Heart left ventricle (tissue), 16 donors: ENCODE results near the gene TTC32. TPM values are rescaled to one million over a fixed set of nuclear protein-coding genes. Genes with fewer than 3 reads are reported as not detected.

Source experiments
- ATAC-seq, 4 donors: fragments of 200-7000 bp; cut with Tn5 transposase; one replicate each; pipeline ENCODE4 v1.9.1; 2020 to 2022; ENCODE audit warnings: moderate library complexity in 4 of 4, mild to moderate bottlenecking in 3 of 4, moderate number of reproducible peaks in 1 of 4
- DNase-seq, 5 donors: peaks; one replicate each; pipeline ENCODE4 v3.0.0-alpha.2; 2020
- H3K27ac ChIP-seq, 12 donors: fragments of 200-600 bp; sonication (generic) in 4 of 12; one replicate each; pipeline versions ENCODE4 v1.5.0 to v1.8.0; 2016 to 2022; ENCODE audit warnings: mild to moderate bottlenecking in 2 of 12
- H3K27me3 ChIP-seq, 9 donors: fragments of 200-600 bp; sonication (generic) in 2 of 9; one replicate each; pipeline versions ENCODE4 v1.5.1 to v1.8.0; 2016 to 2022; ENCODE audit warnings: mild to moderate bottlenecking in 3 of 9
- H3K36me3 ChIP-seq, 9 donors: fragments of 200-600 bp; sonication (generic) in 2 of 9; one replicate each; pipeline versions ENCODE4 v1.5.0 to v1.8.0; 2018 to 2022; ENCODE audit warnings: mild to moderate bottlenecking in 2 of 9
- H3K4me1 ChIP-seq, 12 donors: fragments of 200-600 bp; sonication (generic) in 4 of 12; one replicate each; pipeline versions ENCODE4 v1.5.0 to v1.8.0; 2016 to 2022; ENCODE audit warnings: mild to moderate bottlenecking in 3 of 12
- H3K4me3 ChIP-seq, 12 donors: fragments of 200-600 bp; sonication (generic) in 4 of 12; one replicate each; pipeline versions ENCODE4 v1.5.0 to v1.8.0; 2017 to 2022; ENCODE audit warnings: mild to moderate bottlenecking in 9 of 12, moderate library complexity in 4 of 12
- H3K9me3 ChIP-seq, 12 donors: fragments of 200-600 bp; sonication (generic) in 4 of 12; one replicate each; pipeline versions ENCODE4 v1.5.0 to v1.8.0; 2016 to 2022; ENCODE audit warnings: mild to moderate bottlenecking in 1 of 12
- CTCF ChIP-seq, 12 donors: fragments of 200-600 bp; sonication (generic) in 4 of 12; IDR thresholded peaks; one replicate each; pipeline versions ENCODE4 v1.5.0 to v1.8.0; 2018 to 2022; ENCODE audit warnings: antibody characterized with exemption in 12 of 12, mild to moderate bottlenecking in 5 of 12
- POLR2A ChIP-seq, 2 donors: fragments of 450-650 bp; IDR thresholded peaks; one replicate each; pipeline ENCODE4 v1.6.1; 2017; ENCODE audit warnings: antibody characterized with exemption in 2 of 2, mild to moderate bottlenecking in 2 of 2, moderate library complexity in 2 of 2
- WGBS, 4 donors: extraction: QIAGEN DNeasy Blood & Tissue Kit in 2 of 4; methylation state at CpG; one replicate each; pipeline versions ENCODE4 v1.1.5 to v1.1.7; 2013 to 2018; 5-methylcytosine and 5-hydroxymethylcytosine counted together
- intact Hi-C, 10 donors: fragments of 100-400 bp; cut with DNase I; formaldehyde crosslinking; loops; one replicate each; pipeline versions ENCODE4 v1.11.1 to v1.14.2; 2022
- polyA plus RNA-seq, 2 donors: library from polyadenylated mRNA; stranded (reverse); fragments of 200-250 nt; gene quantifications; one replicate each; pipeline ENCODE4 v1.2.3, GENCODE V29; 2013
- total RNA-seq, 9 donors: library from RNA; depleted of rRNA in 2 of 9; stranded (reverse); fragments of >200 nt in 2 of 9; fragmentation: NEBNext Ultra II Directional in 3 of 9; extraction: Animal tissue kit (Norgen Biotek cat#: 25700) in 3 of 9; gene quantifications; one replicate each; pipeline versions ENCODE4 v1.1.0 to v1.2.4, GENCODE V29; 2016 to 2023
- donor health status: ischemic (EF 13 %, LVEDD 7.1; RV severe dilation, severe dysfunction).
- donor health status: healthy with polysubstance abuse.
- donor health status: DM: no; HTN: yes; CAD: no.
- donor health status: DM: no; HTN: no; CAD: no.
- donor health status: ischemic (EF 25% LVEDD 6.9; RV normal size, moderate dysfunction).
- donor health status: ischemic (EF 25% LVEDD 5.7; RV mildly dilated, moderate dysfunction).
- donor health status: healthy.
- donor health status: DM: yes; HTN: yes; CAD: no.
- donor health status: ischemic (EF 35%, LVEDD 5.7; RV mildly dilated, moderate dysfunction).
- donor health status: nonischemic (EF 11% LVEDD 7.7; RV severe dilation, severe dysfunction).
- donor health status: DM: yes; HTN: yes; CAD: no.
- donor health status: PGD.
- donor health status: ischemic (EF 29% LVEDD 5.4; RV normal size, mild dysfunction).
- donor health status: nonischemic (EF 23%, LVEDD 6.1; RV moderate dilation, normal function).

The TTC32 gene
- total and polyA plus RNA-seq, 11 donors: 2.6 to 10.3 (median 6.3) TPM

- ATAC-seq: no peak
- Histone ChIP-seq H3K36me3 (no peaks in the 10 kb centered on the region), H3K4me1 (no peaks in the 10 kb centered on the region), H3K9me3 (no peaks in the 10 kb centered on the region), H3K27ac (no peak overlapping the region), H3K27me3 (no peaks in the 10 kb centered on the region), H3K4me3 (no peak overlapping the region)
- intact Hi-C loops: no loop called here
- no peak for TF ChIP-seq CTCF (IDR thresholded peaks at IDR 0.05)
- no peak for TF ChIP-seq POLR2A (IDR thresholded peaks at IDR 0.05)
- no peak for DNase-seq
- 88 to 94% (median 92%) methylated on average over 11 of the region's 11 CpGs for WGBS, 4 donors
Measured at GRCh38 chr2:19848029-19848750, 53.6 kb downstream of the TTC32 start.

GRCh38 chr2:19847486-19847885, 54.3 kb downstream of the TTC32 start:
- H3K4me3 ChIP-seq: no peak overlapping the region
- no peaks in the 10 kb centered on the region for H3K36me3 ChIP-seq
- H3K9me3 ChIP-seq: no peaks in the 10 kb centered on the region
- DNase-seq (no peak), ATAC-seq (no peak)
- intact Hi-C loops: no loop called here
- WGBS, 4 donors: 89 to 100% (median 96%) methylated on average over 4 of the region's 4 CpGs
- no peaks in the 10 kb centered on the region for H3K4me1 ChIP-seq
- TF ChIP-seq CTCF (IDR thresholded peaks at IDR 0.05) (no peak), POLR2A (IDR thresholded peaks at IDR 0.05) (no peak)
- no peaks in the 10 kb centered on the region for H3K27me3 ChIP-seq
- no peak overlapping the region for H3K27ac ChIP-seq

Other genes with a start within 250 kb of the TTC32 start
- 1 to 10 TPM; 3.1 to 8.5 (median 5.1) TPM for gene WDR35, start 88.1 kb upstream of the TTC32 start, total RNA-seq
- 1 to 10 TPM; 1.1 to 4.8 TPM for gene WDR35, start 88.1 kb upstream of the TTC32 start, polyA plus RNA-seq
- gene MATN3, start 110.7 kb upstream of the TTC32 start, total RNA-seq: under 1 TPM in 5 of 9 donors, not detected in 4; 0.12 to 0.48 (median 0.25) TPM
- under 1 TPM; 0.19 to 0.29 TPM for gene MATN3, start 110.7 kb upstream of the TTC32 start, polyA plus RNA-seq
- gene LAPTM4A, start 149.6 kb upstream of the TTC32 start, total RNA-seq: 100 to 1,000 TPM; 159 to 241 (median 177) TPM
- 100 to 1,000 TPM; 107 to 232 TPM for gene LAPTM4A, start 149.6 kb upstream of the TTC32 start, polyA plus RNA-seq